ENCODE results near the gene GLRX5. TPM values are rescaled to one million over a fixed set of nuclear protein-coding genes. Genes with fewer than 3 reads are reported as not detected.
A peak's percentile ranks its signal among the peaks of the same experiment; 100 is the strongest.

Gene GLRX5
- total RNA-seq, 2 donors from 2014 or later, result 21.5 to 49.1 TPM

DNA sequence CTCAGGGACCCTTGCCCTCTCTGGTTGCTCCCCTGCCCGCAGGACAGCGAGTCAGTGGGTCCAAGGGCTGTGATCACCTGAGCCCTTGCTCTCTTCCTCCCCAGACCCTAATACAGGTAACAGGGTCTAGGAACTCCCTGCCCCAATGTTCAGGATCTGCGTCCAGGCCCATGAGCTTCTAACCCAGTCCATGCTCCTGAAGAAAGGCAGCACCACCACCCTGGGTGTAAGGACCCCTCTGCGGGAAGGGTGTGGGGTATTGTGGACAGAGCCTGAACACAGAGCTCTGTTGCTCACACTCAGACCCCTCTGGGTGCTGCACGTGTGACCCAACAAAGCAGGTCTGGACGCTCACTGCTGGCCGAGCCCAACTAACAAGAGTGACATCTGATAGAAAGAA, 18.3 kb downstream of the GLRX5 start:
- WGBS, 2 donors, result 89 to 90% methylated on average over 7 of the region's 7 CpGs
- no peaks in the 10 kb centered on the region for H3K27me3 ChIP-seq
- H3K9me3 ChIP-seq, result no peaks in the 10 kb centered on the region
- DNase-seq (no peak), ATAC-seq (no peak)
- intact Hi-C loops (cut with DNase I), result no loop called here
- TF ChIP-seq POLR2A (IDR thresholded peaks at IDR 0.05), result no peak
- TF ChIP-seq, protein P1, sequence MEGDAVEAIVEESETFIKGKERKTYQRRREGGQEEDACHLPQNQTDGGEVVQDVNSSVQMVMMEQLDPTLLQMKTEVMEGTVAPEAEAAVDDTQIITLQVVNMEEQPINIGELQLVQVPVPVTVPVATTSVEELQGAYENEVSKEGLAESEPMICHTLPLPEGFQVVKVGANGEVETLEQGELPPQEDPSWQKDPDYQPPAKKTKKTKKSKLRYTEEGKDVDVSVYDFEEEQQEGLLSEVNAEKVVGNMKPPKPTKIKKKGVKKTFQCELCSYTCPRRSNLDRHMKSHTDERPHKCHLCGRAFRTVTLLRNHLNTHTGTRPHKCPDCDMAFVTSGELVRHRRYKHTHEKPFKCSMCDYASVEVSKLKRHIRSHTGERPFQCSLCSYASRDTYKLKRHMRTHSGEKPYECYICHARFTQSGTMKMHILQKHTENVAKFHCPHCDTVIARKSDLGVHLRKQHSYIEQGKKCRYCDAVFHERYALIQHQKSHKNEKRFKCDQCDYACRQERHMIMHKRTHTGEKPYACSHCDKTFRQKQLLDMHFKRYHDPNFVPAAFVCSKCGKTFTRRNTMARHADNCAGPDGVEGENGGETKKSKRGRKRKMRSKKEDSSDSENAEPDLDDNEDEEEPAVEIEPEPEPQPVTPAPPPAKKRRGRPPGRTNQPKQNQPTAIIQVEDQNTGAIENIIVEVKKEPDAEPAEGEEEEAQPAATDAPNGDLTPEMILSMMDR (IDR thresholded peaks at IDR 0.05), result no peak
- no peak overlapping the region for H3K4me3 ChIP-seq
- no peak overlapping the region for H3K27ac ChIP-seq
- H3K4me1 ChIP-seq, result no peaks in the 10 kb centered on the region
- no peaks in the 10 kb centered on the region for H3K36me3 ChIP-seq (replicated peaks in 1 of 2; ENCODE audit: insufficient read depth in 1 of 2, low read depth in 2 of 2)

DNA sequence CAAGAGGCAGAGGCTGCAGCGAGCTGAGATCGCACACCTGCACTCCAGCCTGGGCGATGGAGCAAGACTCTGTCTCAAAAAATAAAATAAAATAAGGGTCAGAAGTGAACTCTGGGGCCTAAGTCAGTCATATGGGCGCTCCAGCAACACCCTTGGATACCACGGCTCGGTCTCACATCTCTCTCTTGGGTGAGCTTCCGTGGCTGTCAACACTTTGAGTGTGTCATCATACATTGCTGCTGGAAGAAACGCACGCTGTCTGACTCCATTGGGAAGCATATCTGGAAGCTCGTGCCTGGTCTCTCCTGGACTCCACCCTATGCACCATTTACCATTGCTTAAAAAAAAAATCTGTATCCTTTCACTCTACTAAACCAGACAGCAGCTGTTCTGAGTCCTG, 20.2 kb downstream of the GLRX5 start:
- H3K4me1 ChIP-seq, result peaks cover 9% of the 10 kb centered on the region
- DNase-seq, result no peak
- intact Hi-C loops (cut with DNase I), result no loop called here
- no peaks in the 10 kb centered on the region for H3K36me3 ChIP-seq (replicated peaks in 1 of 2; ENCODE audit: insufficient read depth in 1 of 2, low read depth in 2 of 2)
- H3K4me3 ChIP-seq, result no peak overlapping the region
- TF ChIP-seq, protein P1 (IDR thresholded peaks at IDR 0.05), result no peak
- no peak for TF ChIP-seq POLR2A (IDR thresholded peaks at IDR 0.05)
- 86 to 92% methylated on average over 10 of the region's 10 CpGs for WGBS, 2 donors
- H3K27ac ChIP-seq, result no peak overlapping the region
- ATAC-seq, result no peak
- no peaks in the 10 kb centered on the region for H3K27me3 ChIP-seq
- H3K9me3 ChIP-seq, result no peaks in the 10 kb centered on the region

DNA sequence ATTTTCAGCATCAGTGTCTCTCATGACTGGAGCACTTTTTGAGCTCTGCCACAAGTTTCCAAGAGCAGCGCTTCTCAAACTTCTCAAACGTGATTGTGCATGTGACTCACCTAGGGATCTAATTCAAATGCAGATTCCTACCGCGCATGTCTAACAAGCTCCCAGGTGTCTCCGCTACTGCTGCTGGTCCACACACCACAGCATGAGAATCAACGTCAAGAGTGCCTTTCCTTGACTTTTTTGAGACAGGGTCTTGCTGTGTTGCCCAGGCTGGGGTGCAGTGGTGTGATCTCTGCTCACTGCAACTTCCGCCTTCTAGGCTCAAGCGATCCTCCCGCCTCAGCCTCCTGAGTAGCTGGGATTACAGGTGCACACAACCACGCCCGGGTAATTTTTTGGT, 22.4 kb downstream of the GLRX5 start:
- TF ChIP-seq POLR2A (IDR thresholded peaks at IDR 0.05), result no peak
- TF ChIP-seq, protein P1 (IDR thresholded peaks at IDR 0.05), result no peak
- no peaks in the 10 kb centered on the region for H3K36me3 ChIP-seq (replicated peaks in 1 of 2; ENCODE audit: insufficient read depth in 1 of 2, low read depth in 2 of 2)
- no peak overlapping the region for H3K27ac ChIP-seq
- ATAC-seq, result no peak
- H3K4me3 ChIP-seq, result no peak overlapping the region
- no peaks in the 10 kb centered on the region for H3K27me3 ChIP-seq
- intact Hi-C loops (cut with DNase I), result no loop called here
- no peak for DNase-seq
- H3K9me3 ChIP-seq, result no peaks in the 10 kb centered on the region
- WGBS, 2 donors, result 90 to 92% methylated on average over 9 to 11 of the region's 11 CpGs
- peaks cover 12% of the 10 kb centered on the region for H3K4me1 ChIP-seq

DNA sequence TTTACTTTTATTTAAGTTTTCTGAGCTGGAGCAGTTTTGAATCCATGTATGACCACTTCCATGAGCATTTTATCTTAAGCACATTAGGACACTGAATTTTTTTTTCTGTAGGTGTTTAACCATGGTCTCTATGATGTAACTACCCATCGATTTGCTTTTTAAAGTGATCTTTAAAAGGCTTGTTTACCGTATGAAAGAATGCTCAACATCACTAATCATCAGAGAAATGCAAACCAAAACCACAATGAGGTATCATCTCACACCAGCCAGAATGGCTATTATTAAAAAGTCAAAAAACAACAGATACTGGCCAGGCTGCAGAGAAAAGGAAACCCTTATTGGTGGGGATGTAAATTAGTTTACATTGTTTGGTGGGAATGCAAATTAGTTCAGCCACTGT, 23.0 kb downstream of the GLRX5 start:
- Histone ChIP-seq H3K36me3 (replicated peaks in 1 of 2; ENCODE audit: insufficient read depth in 1 of 2, low read depth in 2 of 2) (no peaks in the 10 kb centered on the region), H3K4me1 (peaks cover 12% of the 10 kb centered on the region), H3K9me3 (no peaks in the 10 kb centered on the region), H3K4me3 (no peak overlapping the region), H3K27ac (no peak overlapping the region), H3K27me3 (no peaks in the 10 kb centered on the region)
- DNase-seq, result no peak
- ATAC-seq, result no peak
- 67 to 71% methylated on average over 2 of the region's 2 CpGs for WGBS, 2 donors
- intact Hi-C loops (cut with DNase I), result no loop called here
- TF ChIP-seq, protein P1 (IDR thresholded peaks at IDR 0.05), result no peak
- no peak for TF ChIP-seq POLR2A (IDR thresholded peaks at IDR 0.05)

DNA sequence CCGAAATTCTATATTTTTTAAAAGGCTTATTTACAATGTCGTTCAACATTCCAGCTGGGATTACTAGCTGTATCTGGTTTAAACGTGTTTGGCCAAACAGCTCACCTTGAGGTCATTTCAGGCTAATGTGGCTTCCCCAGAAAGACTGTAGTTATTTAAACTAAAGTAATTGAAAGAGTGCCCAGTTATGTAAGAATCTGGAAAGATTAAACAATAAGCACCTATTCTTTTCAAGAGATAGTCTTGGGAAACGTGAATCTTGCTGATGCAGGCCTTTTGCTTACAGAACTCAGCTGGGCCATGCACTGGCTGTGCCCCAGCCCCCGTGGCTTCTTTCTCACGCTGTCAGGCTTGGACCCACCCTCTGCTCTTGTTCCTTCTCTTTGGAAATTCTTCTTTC, 24.4 kb downstream of the GLRX5 start:
- no peaks in the 10 kb centered on the region for H3K36me3 ChIP-seq (replicated peaks in 1 of 2; ENCODE audit: insufficient read depth in 1 of 2, low read depth in 2 of 2)
- no peak overlapping the region for H3K4me3 ChIP-seq
- DNase-seq, result peak in 3 of 4 donors; percentile 37 to 60 (median 52)
- peak; percentile 63 for ATAC-seq
- no peaks in the 10 kb centered on the region for H3K9me3 ChIP-seq
- peak overlapping the region in 3 of 4 donors; percentile 54 to 68 (median 61) for H3K27ac ChIP-seq
- peaks cover 12% of the 10 kb centered on the region for H3K4me1 ChIP-seq
- WGBS, 2 donors, result 11 to 14% methylated on average over 6 of the region's 6 CpGs
- TF ChIP-seq, protein P1 (IDR thresholded peaks at IDR 0.05), result no peak
- TF ChIP-seq POLR2A (IDR thresholded peaks at IDR 0.05), result no peak
- intact Hi-C loops (cut with DNase I), result no loop called here
- no peaks in the 10 kb centered on the region for H3K27me3 ChIP-seq
